K562 (cell line): ENCODE results near the gene CLSTN1. TPM values are rescaled to one million over a fixed set of nuclear protein-coding genes. Genes with fewer than 3 reads are reported as not detected.

Experiments used
- ASH1L ChIP-seq: fragments of 450-650 bp; IDR thresholded peaks from 2 replicates; pipeline ENCODE4 v1.6.1; 2018; ENCODE audit warnings: borderline replicate concordance, mild to moderate bottlenecking, low read depth; ENCODE audit not compliant: partially characterized antibody
- BDP1 ChIP-seq: IDR thresholded peaks from 3 replicates; pipeline ENCODE4 v1.6.1; 2011; ENCODE audit not compliant: insufficient read length, insufficient read depth
- CTCF ChIP-seq, 3 experiments: IDR thresholded peaks in 2 of 3; conservative IDR thresholded peaks in 1 of 3; 2 replicates each; pipeline ENCODE4 v1.5.1; 2011 to 2012; ENCODE audit warnings: low read length in 3 of 3, mild to moderate bottlenecking in 3 of 3, control low read depth in 2 of 3, improper control_type of control experiment in 1 of 3, inconsistent platforms in 1 of 3, low read depth in 1 of 3, mixed read lengths in 1 of 3, moderate library complexity in 1 of 3; ENCODE audit not compliant: insufficient read depth in 2 of 3
- DEAF1 ChIP-seq: fragments of 450-650 bp; formaldehyde crosslinking; IDR thresholded peaks from 2 replicates; pipeline ENCODE4 v1.4.0; 2020; ENCODE audit warnings: mild to moderate bottlenecking, moderate library complexity
- GMEB1 ChIP-seq: fragments of 250-450 bp; sonication (Bioruptor Pico); IDR thresholded peaks from 2 replicates; pipeline ENCODE4 v1.4.0; 2020; ENCODE audit warnings: mild to moderate bottlenecking
- HDAC1 ChIP-seq, 2 experiments: fragments of 450-650 bp; IDR thresholded peaks; 2 replicates each; pipeline ENCODE4 v1.6.1; 2016 to 2017; ENCODE audit warnings: inconsistent platforms in 1 of 2, mild to moderate bottlenecking in 1 of 2, moderate library complexity in 1 of 2
- IFI16 ChIP-seq: fragments of 250-450 bp; sonication (Bioruptor Pico); IDR thresholded peaks from 2 replicates; pipeline ENCODE4 v2.1.2; 2022; ENCODE audit warnings: mild to moderate bottlenecking, inconsistent platforms
- KAT7 ChIP-seq: sonication (generic); formaldehyde crosslinking; IDR thresholded peaks from 2 replicates; pipeline ENCODE4 v1.8.0; 2022; ENCODE audit warnings: missing genetic modification reagents, mild to moderate bottlenecking, borderline replicate concordance
- KDM5B ChIP-seq: fragments of 200-600 bp; sonication (generic); IDR thresholded peaks from 2 replicates; pipeline ENCODE4 v1.6.1; 2012; ENCODE audit warnings: low read depth, mild to moderate bottlenecking, moderate library complexity, low read length, control low read depth, inconsistent platforms; ENCODE audit not compliant: insufficient replicate concordance
- MTA3 ChIP-seq: fragments of 450-650 bp; formaldehyde crosslinking; IDR thresholded peaks from 2 replicates; pipeline ENCODE4 v1.6.1; 2017; ENCODE audit warnings: mild to moderate bottlenecking, borderline replicate concordance
- PTRF ChIP-seq: fragments of 450-650 bp; IDR thresholded peaks from 2 replicates; pipeline ENCODE4 v1.6.1; 2016; ENCODE audit warnings: mild to moderate bottlenecking, missing genetic modification characterization, missing compliant biosample characterization
- PYGO2 ChIP-seq: fragments of 450-650 bp; IDR thresholded peaks from 2 replicates; pipeline ENCODE4 v1.6.1; 2016; ENCODE audit warnings: mild to moderate bottlenecking, missing genetic modification characterization, moderate library complexity, missing compliant biosample characterization
- RAD21 ChIP-seq, 2 experiments: fragments of 250-450 bp in 1 of 2; fragments of 450-650 bp in 1 of 2; sonication (Bioruptor Pico) in 1 of 2; formaldehyde crosslinking in 1 of 2; IDR thresholded peaks in 1 of 2; conservative IDR thresholded peaks in 1 of 2; 2 replicates each; pipeline versions ENCODE4 v1.4.0 to v1.8.0; 2020 to 2022; ENCODE audit warnings: mild to moderate bottlenecking in 2 of 2, moderate library complexity in 1 of 2
- RAD51 ChIP-seq: fragments of 450-650 bp; IDR thresholded peaks from 2 replicates; pipeline ENCODE4 v1.7.1; 2016; ENCODE audit warnings: low read depth, mild to moderate bottlenecking, borderline replicate concordance
- RB1 ChIP-seq: fragments of 450-650 bp; IDR thresholded peaks from 2 replicates; pipeline ENCODE4 v1.6.1; 2017; ENCODE audit warnings: low read depth, mild to moderate bottlenecking
- SREBF1 ChIP-seq: fragments of 150-350 bp; IDR thresholded peaks from 2 replicates; pipeline ENCODE4 v1.6.1; 2014; ENCODE audit warnings: antibody characterized with exemption, low read depth, low read length, borderline replicate concordance
- SRSF1 ChIP-seq: fragments of 200-400 bp; formaldehyde crosslinking; IDR thresholded peaks from 2 replicates; pipeline ENCODE4 v1.6.1; 2017; ENCODE audit warnings: mild to moderate bottlenecking, low read depth, low read length, moderate library complexity
- TAF1 ChIP-seq: IDR thresholded peaks from 2 replicates; pipeline ENCODE4 v1.6.1; 2011; ENCODE audit warnings: mild to moderate bottlenecking, low read length, moderate library complexity; ENCODE audit not compliant: insufficient read depth, control insufficient read depth, severe bottlenecking; ENCODE audit errors: extremely low read depth
- ZBTB12 ChIP-seq: fragments of 250-450 bp; sonication (Bioruptor Pico); IDR thresholded peaks from 2 replicates; pipeline ENCODE4 v1.4.0; 2020
- ZNF121 ChIP-seq: sonication (generic); formaldehyde crosslinking; conservative IDR thresholded peaks from 2 replicates; pipeline ENCODE4 v1.8.0; 2022; ENCODE audit warnings: missing genetic modification reagents
- ZNF217 ChIP-seq: sonication (generic); formaldehyde crosslinking; IDR thresholded peaks from 2 replicates; pipeline ENCODE4 v1.8.0; 2022; ENCODE audit warnings: mild to moderate bottlenecking, missing genetic modification reagents
- ZNF232 ChIP-seq: sonication (generic); formaldehyde crosslinking; IDR thresholded peaks from 2 replicates; pipeline ENCODE4 v1.8.0; 2022; ENCODE audit warnings: mild to moderate bottlenecking, missing genetic modification reagents
- ZSCAN29 ChIP-seq: fragments of 450-650 bp; IDR thresholded peaks from 2 replicates; pipeline ENCODE4 v1.6.1; 2017
- polyA plus RNA-seq, 8 experiments: library from polyadenylated mRNA; depleted of rRNA in 4 of 8; stranded (reverse) in 5 of 8; unstranded in 3 of 8; fragments of >200 nt; fragmentation: Nextera tagmentation in 2 of 8; fragmentation: Illumina TruSeq in 1 of 8; extraction: Ambion mirVana in 2 of 8; extraction: Trizol in 1 of 8; gene quantifications; 2 replicates each; pipeline versions ENCODE4 v1.2.1 to v1.2.3, GENCODE V29; 2011 to 2014; ENCODE audit warnings: inconsistent platforms in 1 of 8, missing spikeins in 1 of 8
- total RNA-seq, 7 experiments: library from RNA; depleted of rRNA in 6 of 7; stranded (reverse); fragments of >200 nt in 6 of 7; fragmentation: Illumina TruSeq in 2 of 7; extraction: Trizol in 2 of 7; gene quantifications; 2 replicates each; pipeline versions ENCODE4 v1.2.1 to v1.2.3, GENCODE V29; 2011 to 2021; ENCODE audit warnings: low replicate concordance in 1 of 7

Gene CLSTN1
- total and polyA plus RNA-seq, 9 of the 15 experiments (the other 6 are each of a cell fraction or from before 2014, with no cell fraction given): 1.1 to 32.5 (median 13.3) TPM

- no peak for TF ChIP-seq GMEB1 (CRISPR knock-in tag)
- TF ChIP-seq ZNF217 (CRISPR knock-in tag): no peak
- TF ChIP-seq SRSF1: no peak
- TF ChIP-seq ASH1L: no peak
- TF ChIP-seq ZBTB12 (CRISPR knock-in tag): no peak
- TF ChIP-seq MTA3: 0 out of 2 replicates have a peak, but pooled peaks have one; percentile 21
- TF ChIP-seq TAF1: no peak
- TF ChIP-seq RAD21 (CRISPR knock-in tag; conservative IDR thresholded peaks at IDR 0.05 in 1 of 2, IDR thresholded peaks at IDR 0.05 in 1 of 2): peak in 1 of 2 experiments; percentile 41; a peak in 2 of 4 replicates
- TF ChIP-seq BDP1: no peak
- no peak for TF ChIP-seq KAT7 (CRISPR knock-in tag)
- no peak for TF ChIP-seq ZNF121 (CRISPR knock-in tag)
- no peak for TF ChIP-seq KDM5B
- TF ChIP-seq ZNF232 (CRISPR knock-in tag): no peak
- no peak for TF ChIP-seq ZSCAN29
- no peak for TF ChIP-seq DEAF1 (CRISPR knock-in tag)
- TF ChIP-seq CTCF (IDR thresholded peaks at IDR 0.05 in 2 of 3, conservative IDR thresholded peaks at IDR 0.05 in 1 of 3; ENCODE audit: insufficient read depth in 2 of 3, low read depth in 1 of 3, low read length in 3 of 3): peak; percentile 2 to 18 (median 8); a peak in 2 of 6 replicates
- TF ChIP-seq IFI16 (CRISPR knock-in tag): no peak
- no peak for TF ChIP-seq RAD51
- TF ChIP-seq PTRF (tag): no peak
- TF ChIP-seq PYGO2 (tag): no peak
- TF ChIP-seq SREBF1: no peak
- TF ChIP-seq RB1: peak; percentile 34; the same call in 1 of the 2 replicates
- peak in 1 of 2 experiments; percentile 28; a peak in 1 of 4 replicates for TF ChIP-seq HDAC1 (IDR thresholded peaks at IDR 0.05)
Measured at GRCh38 chr1:9689971-9690381, 133.8 kb downstream of the CLSTN1 start (continued).
